Tibial nerve (tissue), 4 donors: ENCODE results near the gene SHISAL1.

Source experiments
- CTCF ChIP-seq, 5 experiments: fragments of 200-600 bp in 3 of 5; fragments of 450-650 bp in 2 of 5; sonication (generic) in 3 of 5; IDR thresholded peaks; one replicate each; pipeline ENCODE4 v1.5.1; 2016 to 2019; ENCODE audit warnings: antibody characterized with exemption in 5 of 5, mild to moderate bottlenecking in 3 of 5, moderate library complexity in 2 of 5
- EP300 ChIP-seq, 2 donors: sonication (generic); formaldehyde crosslinking; IDR thresholded peaks; one replicate each; pipeline ENCODE4 v1.6.1; 2017; ENCODE audit warnings: antibody characterized with exemption in 2 of 2, mild to moderate bottlenecking in 1 of 2
- POLR2A ChIP-seq, 2 donors: fragments of 450-650 bp; IDR thresholded peaks; one replicate each; pipeline ENCODE4 v1.6.1; 2017; ENCODE audit warnings: antibody characterized with exemption in 2 of 2, mild to moderate bottlenecking in 2 of 2, moderate library complexity in 2 of 2

- no peak for TF ChIP-seq EP300 (IDR thresholded peaks at IDR 0.05)
- TF ChIP-seq CTCF (IDR thresholded peaks at IDR 0.05), result no peak
- TF ChIP-seq POLR2A (IDR thresholded peaks at IDR 0.05), result no peak
Observed at GRCh38 chr22:44297470-44298061, 15.2 kb downstream of the SHISAL1 start.
